HG03175 (cell line): ENCODE data around the gene ASB7.

Experiments used
- ATAC-seq: cut with Tn5 transposase; IDR thresholded peaks from one replicate; pipeline ENCODE4 v1.9.1; 2021; ENCODE audit warnings: mild to moderate bottlenecking, moderate library complexity; ENCODE audit not compliant: unreplicated experiment

Gene ASB7

DNA sequence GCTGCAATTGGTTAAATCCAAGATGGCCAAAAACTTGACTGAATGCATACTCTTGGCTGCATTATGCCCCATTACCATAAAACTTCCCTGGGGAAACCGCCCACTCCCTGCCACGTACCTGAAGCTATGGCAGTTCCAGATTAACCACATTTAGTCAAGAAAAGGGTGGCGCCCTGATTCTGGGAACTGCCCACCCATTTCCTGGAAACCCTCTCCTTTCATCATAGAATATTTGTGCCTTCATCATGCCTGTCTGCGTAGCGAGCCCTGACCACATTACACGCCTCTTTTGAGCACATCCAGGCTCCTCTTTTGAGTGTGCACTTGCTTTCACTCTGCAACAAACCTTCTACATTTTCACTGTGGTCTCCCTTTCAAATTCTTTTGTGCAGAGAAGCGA is 5.6 kb upstream of the ASB7 start:
- ATAC-seq, result peak; percentile 76

DNA sequence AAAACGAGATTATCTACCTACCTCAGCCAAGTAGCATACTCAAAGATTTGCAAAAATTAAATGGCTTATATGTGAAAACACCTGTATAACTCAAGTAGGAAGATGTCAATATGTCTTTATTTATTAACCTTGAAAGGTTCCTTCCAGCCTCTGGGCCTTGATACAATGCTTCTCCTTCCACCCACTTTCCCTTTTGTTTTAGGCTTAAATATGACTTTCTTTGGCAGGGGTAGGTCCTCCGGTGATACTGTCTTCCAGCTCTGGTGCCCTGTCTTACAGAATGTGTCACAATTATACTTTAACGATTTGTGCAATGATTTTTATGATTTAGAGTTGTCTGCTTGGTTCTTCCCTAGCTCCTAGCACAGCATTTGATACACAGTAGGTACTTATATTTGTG is 4.5 kb upstream of the ASB7 start:
- ATAC-seq, result no peak

DNA sequence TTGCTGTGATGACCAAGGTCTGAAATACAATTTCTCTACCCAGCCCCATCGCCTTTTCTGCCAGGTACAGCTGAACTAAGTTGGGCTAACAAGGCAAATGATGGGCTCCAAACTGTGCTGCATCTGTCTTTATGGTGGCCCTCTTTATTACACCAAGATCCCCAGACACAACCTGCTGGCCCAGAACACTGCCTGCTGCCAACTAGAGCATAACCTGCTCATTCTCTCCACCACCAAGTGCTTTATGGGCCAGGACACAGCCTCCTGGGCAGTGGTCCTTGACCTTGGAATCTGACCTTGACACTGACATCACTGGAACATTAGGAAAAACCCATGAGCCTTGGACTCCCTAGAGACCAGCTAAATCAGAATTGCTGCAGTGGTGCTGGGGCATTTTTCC is 3.7 kb upstream of the ASB7 start:
- no peak for ATAC-seq

- ATAC-seq, result no peak
Observed at GRCh38 chr15:100601163-100601562, 1.2 kb upstream of the ASB7 start.

DNA sequence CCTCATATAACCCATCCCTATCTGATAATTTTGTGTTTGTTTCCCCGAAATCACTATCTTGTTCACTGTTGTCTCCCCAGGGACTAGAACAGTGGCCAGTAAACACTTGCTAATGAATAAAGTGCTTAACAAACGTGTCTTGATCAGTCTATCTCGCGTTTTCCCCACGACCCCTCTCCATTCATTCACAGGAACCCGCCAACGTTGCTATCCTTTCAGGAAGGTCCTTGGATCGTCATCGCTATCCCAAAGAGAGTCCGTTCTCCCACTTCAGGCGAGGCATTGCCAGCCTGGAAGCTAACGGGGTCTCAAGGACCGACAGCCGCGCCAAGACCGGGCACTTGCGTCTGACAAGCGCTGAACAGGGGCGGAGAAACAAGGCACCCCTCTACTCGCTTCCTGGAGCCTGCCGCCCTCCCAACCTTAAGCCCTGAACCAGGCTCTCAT is 749 bp upstream of the ASB7 start:
- ATAC-seq, result peak; percentile 15

DNA sequence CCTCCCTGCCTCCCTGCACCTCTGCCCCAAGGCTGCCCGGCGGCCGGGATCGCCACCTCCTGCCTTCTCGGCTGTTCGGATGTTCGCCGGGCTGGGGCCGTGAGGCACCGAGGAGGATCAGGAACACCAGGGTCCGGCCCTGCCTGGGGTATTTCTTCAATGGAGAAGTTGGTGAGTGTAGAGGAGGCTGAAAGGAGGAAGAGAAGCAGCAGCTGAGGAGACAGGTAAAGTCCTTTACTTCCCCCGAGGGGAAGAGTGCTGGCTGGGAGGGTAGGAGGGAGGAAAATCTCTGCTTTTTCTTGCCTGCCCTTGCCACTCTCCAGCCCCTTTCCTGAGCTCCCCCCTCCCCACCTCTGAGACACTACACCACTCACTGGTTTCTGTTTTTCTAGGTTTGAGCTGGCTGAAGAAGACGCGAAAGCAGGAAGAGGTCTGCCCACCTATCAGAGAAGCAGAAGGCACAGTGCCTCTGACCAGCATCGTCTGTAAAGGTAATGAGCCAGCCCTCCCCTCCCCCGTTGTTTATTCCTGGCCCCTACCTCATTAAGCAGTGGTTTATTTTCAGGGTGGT is 519 bp downstream of the ASB7 start:
- peak; percentile 51 for ATAC-seq

- ATAC-seq, result no peak
Observed at GRCh38 chr15:100612539-100612938, 10.2 kb downstream of the ASB7 start.

DNA sequence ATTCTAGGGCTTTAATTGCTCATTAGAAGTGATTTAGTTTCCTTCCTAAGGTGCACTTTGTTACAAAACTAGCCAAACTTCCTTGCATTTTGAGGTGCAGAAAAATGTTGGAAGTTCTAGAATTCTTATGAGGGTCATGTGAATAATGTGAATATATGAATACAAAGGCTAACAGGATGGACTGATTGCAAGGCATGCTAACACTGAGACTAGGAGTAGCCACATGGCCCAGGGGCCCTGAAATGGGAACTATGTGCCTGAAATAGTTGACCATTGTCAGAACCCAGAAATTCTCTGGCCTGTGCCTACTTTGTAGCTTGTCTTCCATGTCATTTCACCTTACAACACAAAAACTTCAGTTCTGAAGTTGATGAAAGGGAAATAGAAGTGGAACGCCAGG is 10.8 kb downstream of the ASB7 start:
- ATAC-seq, result no peak

DNA sequence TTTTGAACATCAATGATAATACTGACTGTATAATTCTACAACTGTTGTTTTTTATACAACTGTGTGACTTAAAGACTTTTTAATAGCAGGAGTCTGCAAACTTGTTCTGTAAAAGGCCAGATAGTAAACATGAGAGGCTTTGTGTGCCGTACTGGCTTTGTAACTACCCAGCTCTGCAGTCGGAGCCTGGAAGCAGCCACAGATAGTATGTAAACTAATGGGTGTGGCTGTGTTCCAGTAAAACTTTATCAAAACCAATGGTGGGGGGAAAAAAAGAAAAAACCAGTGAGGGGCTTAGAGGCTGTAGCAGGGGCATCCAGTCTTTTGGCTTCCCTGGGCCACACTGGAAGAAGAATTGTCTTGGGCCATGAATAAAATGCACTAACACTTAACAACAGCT is 11.9 kb downstream of the ASB7 start:
- ATAC-seq, result no peak

DNA sequence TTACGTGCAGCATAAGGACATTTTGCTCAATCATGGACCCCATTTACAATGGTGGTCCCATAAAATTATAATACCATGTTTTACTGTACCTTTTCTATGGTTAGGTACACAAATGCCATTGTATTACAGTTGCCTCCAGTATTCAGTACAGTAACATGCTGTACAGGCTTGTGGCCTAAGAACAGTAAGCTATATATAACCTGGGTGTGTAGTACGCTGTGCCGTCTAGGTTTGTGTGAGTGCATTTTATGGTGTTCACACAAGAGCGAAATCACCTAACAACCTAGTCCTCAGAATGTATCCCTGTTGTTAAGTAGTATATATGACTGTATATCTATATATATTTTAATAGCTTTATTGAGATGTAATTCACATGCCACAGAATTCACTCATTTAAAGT is 12.5 kb downstream of the ASB7 start:
- no peak for ATAC-seq

GRCh38 chr15:100615801-100616200 is 13.4 kb downstream of the ASB7 start:
- ATAC-seq, result no peak

GRCh38 chr15:100616700-100617099 is 14.3 kb downstream of the ASB7 start:
- no peak for ATAC-seq

DNA sequence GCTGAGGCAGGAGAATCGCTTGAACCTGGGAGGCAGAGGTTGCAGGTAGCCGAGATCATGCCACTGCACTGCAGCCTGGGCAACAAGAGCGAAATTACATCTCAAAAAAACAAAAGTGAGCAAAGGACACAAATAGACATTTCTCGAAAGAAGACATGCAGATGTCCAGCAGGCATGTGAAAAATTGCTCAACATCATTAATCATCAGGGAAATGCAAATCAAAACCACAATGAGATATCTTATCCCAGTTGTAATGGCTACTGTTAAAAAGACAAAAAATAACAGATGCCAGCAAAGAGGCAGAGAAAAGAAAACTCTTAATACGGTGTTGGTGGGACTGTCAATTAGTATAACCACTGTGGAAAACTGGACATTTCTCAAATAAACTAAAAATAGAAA is 20.9 kb downstream of the ASB7 start:
- no peak for ATAC-seq

GRCh38 chr15:100627789-100628395 is 25.5 kb downstream of the ASB7 start:
- ATAC-seq, result peak; percentile 88

GRCh38 chr15:100628746-100629145 is 26.4 kb downstream of the ASB7 start:
- no peak for ATAC-seq

DNA sequence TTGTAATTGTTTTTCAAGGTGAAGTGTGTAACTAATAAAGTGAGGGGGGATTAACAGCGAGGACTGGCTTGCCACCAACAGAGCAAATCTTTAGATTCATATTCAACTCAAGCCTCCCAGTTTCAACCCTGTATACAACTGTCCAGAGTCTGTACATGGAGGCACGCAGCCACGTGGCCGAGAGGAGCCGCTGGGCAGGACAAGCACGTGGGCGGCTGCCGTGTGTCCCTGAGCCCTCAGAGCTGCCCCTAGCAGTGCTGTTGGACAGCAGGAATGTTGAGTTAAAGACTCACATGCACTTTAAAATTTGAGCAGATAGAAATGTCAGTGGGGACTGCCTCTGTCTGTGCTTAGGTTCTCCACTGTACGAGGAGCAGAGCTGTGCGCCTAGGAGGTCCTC is 29.4 kb downstream of the ASB7 start:
- no peak for ATAC-seq

GRCh38 chr15:100633763-100634075 is 31.3 kb downstream of the ASB7 start:
- no peak for ATAC-seq

- ATAC-seq, result no peak
Observed at GRCh38 chr15:100635406-100636071, 33.1 kb downstream of the ASB7 start.

DNA sequence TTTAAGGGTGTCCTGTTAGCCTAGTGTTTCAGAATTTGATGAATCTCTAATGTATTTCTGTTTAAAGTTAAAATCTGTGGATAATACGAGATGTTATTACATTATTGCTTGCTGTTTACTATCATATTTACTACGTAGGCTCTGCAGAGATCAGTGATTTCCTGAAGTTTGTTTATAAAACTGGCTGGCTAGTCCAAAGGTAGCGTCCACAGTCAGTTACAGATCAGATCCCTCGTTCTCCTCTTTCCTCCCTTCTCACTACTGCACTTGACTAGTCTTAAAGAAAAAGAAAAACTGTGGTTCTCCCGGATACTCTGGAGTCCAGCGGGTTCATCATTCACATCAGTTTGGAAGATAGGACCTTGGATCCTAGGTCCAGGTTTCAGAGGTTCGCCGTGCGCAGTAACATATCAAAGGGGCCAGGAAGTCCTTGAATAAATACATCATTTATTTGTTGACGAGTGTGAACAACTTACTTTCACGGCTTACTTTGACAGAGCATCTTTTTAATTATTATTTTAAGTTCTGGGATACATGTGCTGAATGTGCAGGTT is 35.9 kb downstream of the ASB7 start:
- ATAC-seq, result no peak

DNA sequence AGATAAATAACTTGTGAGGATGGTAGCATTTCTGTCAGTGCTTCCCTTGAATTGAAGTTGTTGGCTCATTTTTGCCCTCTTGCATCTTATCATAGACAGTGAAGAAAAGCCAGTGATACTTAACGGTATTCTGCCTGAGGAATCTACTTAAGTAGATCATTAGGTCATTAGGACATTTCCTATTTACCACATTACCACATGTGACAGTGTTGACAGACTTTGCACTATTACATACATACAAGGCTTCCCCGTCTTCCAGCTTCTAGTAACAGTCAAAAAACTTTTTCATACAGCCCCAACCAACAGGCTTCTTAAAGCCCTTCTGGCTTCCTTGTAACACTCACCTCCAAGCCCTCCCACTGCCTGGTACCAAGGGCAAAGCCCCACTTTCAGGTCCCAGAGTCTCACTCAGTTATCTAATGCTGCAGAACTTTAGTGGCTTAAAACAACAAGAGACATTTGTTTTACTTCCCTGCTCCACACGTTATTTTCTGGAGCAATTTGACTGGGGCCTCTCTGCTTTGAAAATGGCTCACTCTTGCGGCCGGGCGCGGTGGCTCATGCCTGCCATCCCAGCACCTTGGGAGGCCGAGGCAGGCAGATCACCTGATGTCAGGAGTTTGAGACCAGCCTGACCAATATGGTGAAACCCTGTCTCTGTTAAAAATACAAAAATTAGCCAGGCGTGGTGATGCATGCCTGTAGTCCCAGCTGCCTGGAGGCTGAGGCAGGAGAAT is 40.0 kb downstream of the ASB7 start:
- no peak for ATAC-seq

DNA sequence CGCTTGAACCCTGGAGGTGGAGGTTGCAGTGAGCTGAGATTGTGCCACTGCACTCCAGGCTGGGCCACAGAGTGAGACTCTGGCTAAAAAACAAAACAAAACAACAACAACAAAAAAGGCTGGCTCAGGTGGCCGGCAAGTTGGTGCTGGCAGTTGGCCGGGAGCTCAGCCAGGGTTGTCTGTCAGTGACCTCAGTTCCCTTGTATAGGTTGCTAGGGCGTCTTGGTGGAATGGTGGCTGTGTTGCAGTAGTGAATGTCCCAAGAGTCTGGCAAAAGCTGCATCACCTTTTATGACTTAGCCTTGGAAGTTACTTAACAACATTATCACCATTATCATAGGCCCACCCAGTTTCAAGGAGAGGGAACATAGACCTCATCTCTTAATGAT is 40.6 kb downstream of the ASB7 start:
- ATAC-seq, result no peak

- ATAC-seq, result no peak
Observed at GRCh38 chr15:100645671-100646070, 43.3 kb downstream of the ASB7 start.
